Sigmoid colon (tissue), 7 donors: Measurements from ENCODE around the gene RPTN. TPM values are rescaled to one million over a fixed set of nuclear protein-coding genes. Genes with fewer than 3 reads are reported as not detected.

Source experiments
- DNase-seq: peaks from one replicate; pipeline ENCODE4 v3.0.0-alpha.2; 2019
- H3K27ac ChIP-seq, 4 donors: fragments of 200-600 bp; sonication (generic); one replicate each; pipeline ENCODE4 v1.5.1; 2016 to 2019; ENCODE audit warnings: mild to moderate bottlenecking in 1 of 4
- H3K27me3 ChIP-seq, 3 donors: fragments of 200-600 bp; sonication (generic); one replicate each; pipeline ENCODE4 v1.5.1; 2019; ENCODE audit warnings: mild to moderate bottlenecking in 1 of 3
- H3K36me3 ChIP-seq, 4 donors: fragments of 200-600 bp; sonication (generic); one replicate each; pipeline ENCODE4 v1.5.1; 2016 to 2019
- H3K4me1 ChIP-seq, 4 donors: fragments of 200-600 bp; sonication (generic); one replicate each; pipeline ENCODE4 v1.5.1; 2017 to 2019
- H3K4me3 ChIP-seq, 4 donors: fragments of 200-600 bp; sonication (generic); one replicate each; pipeline ENCODE4 v1.5.1; 2017 to 2019; ENCODE audit warnings: mild to moderate bottlenecking in 2 of 4, moderate library complexity in 1 of 4
- H3K9me3 ChIP-seq, 4 donors: fragments of 200-600 bp in 3 of 4; sonication (generic) in 3 of 4; one replicate each; pipeline versions ENCODE4 v1.5.1 to v1.6.1; 2013 to 2019
- CTCF ChIP-seq, 4 experiments: fragments of 450-650 bp in 3 of 4; fragments of 200-600 bp in 1 of 4; IDR thresholded peaks; one replicate each; pipeline ENCODE4 v1.5.1; 2016 to 2019; ENCODE audit warnings: antibody characterized with exemption in 4 of 4, mild to moderate bottlenecking in 3 of 4, moderate library complexity in 2 of 4
- EP300 ChIP-seq, 4 donors: sonication (generic); formaldehyde crosslinking; IDR thresholded peaks; one replicate each; pipeline ENCODE4 v1.6.1; 2017; ENCODE audit warnings: antibody characterized with exemption in 4 of 4
- POLR2A ChIP-seq, 2 donors: fragments of 450-650 bp; IDR thresholded peaks; one replicate each; pipeline ENCODE4 v1.6.1; 2016; ENCODE audit warnings: antibody characterized with exemption in 2 of 2, mild to moderate bottlenecking in 2 of 2, moderate library complexity in 2 of 2
- POLR2AphosphoS5 ChIP-seq, 4 donors: sonication (generic); formaldehyde crosslinking; IDR thresholded peaks; one replicate each; pipeline ENCODE4 v1.6.1; 2017; ENCODE audit warnings: antibody characterized with exemption in 4 of 4
- WGBS, 2 donors: extraction: QIAGEN DNeasy Blood & Tissue Kit; methylation state at CpG; one replicate each; pipeline ENCODE4 v1.1.7; 2013; 5-methylcytosine and 5-hydroxymethylcytosine counted together
- intact Hi-C: fragments of 100-400 bp; cut with DNase I; formaldehyde crosslinking; loops from one replicate; pipeline ENCODE4 v1.15.1; 2023
- polyA plus RNA-seq, 3 donors: library from polyadenylated mRNA; stranded (reverse); fragments of 200-250 nt; gene quantifications; one replicate each; pipeline ENCODE4 v1.2.3, GENCODE V29; 2013
- total RNA-seq, 4 donors: library from RNA; depleted of rRNA; stranded (reverse); fragments of >200 nt; gene quantifications; one replicate each; pipeline ENCODE4 v1.1.0, GENCODE V29; 2016
- donor health status: healthy with polysubstance abuse.
- donor health status: Bipolar disorder and iron deficiency.
- donor health status: healthy.

The RPTN gene
- total and polyA plus RNA-seq, 7 donors, result not detected

- no peaks in the 10 kb centered on the region for H3K9me3 ChIP-seq
- peaks cover 0 to 20% (median 4%) of the 10 kb centered on the region in 3 donors for H3K27me3 ChIP-seq
- 62 to 63% methylated on average over 6 of the region's 6 CpGs for WGBS, 2 donors
- no peak for TF ChIP-seq EP300 (IDR thresholded peaks at IDR 0.05)
- no peak for TF ChIP-seq POLR2A (IDR thresholded peaks at IDR 0.05)
- no peak for TF ChIP-seq CTCF (IDR thresholded peaks at IDR 0.05)
- no peak for TF ChIP-seq POLR2AphosphoS5 (IDR thresholded peaks at IDR 0.05)
- H3K36me3 ChIP-seq, result no peaks in the 10 kb centered on the region
- no peak overlapping the region for H3K4me3 ChIP-seq
- no peak overlapping the region for H3K27ac ChIP-seq
- DNase-seq, result no peak
- no peaks in the 10 kb centered on the region for H3K4me1 ChIP-seq
- intact Hi-C loops, result no loop called here
Observed at GRCh38 chr1:152125834-152126443, 33.1 kb downstream of the RPTN start.

GRCh38 chr1:152118915-152119314, 40.1 kb downstream of the RPTN start:
- DNase-seq, result no peak
- no peak overlapping the region for H3K4me3 ChIP-seq
- H3K36me3 ChIP-seq, result no peaks in the 10 kb centered on the region
- TF ChIP-seq POLR2A (IDR thresholded peaks at IDR 0.05), result no peak
- TF ChIP-seq EP300 (IDR thresholded peaks at IDR 0.05), result no peak
- no peak for TF ChIP-seq CTCF (IDR thresholded peaks at IDR 0.05)
- no peak for TF ChIP-seq POLR2AphosphoS5 (IDR thresholded peaks at IDR 0.05)
- H3K27me3 ChIP-seq, result peaks cover 9 to 57% (median 34%) of the 10 kb centered on the region in 3 donors
- no peaks in the 10 kb centered on the region for H3K4me1 ChIP-seq
- intact Hi-C loops, result no loop called here
- H3K27ac ChIP-seq, result no peak overlapping the region
- no peaks in the 10 kb centered on the region for H3K9me3 ChIP-seq
- 89 to 91% methylated on average over 1 of the region's 1 CpG for WGBS, 2 donors

DNA sequence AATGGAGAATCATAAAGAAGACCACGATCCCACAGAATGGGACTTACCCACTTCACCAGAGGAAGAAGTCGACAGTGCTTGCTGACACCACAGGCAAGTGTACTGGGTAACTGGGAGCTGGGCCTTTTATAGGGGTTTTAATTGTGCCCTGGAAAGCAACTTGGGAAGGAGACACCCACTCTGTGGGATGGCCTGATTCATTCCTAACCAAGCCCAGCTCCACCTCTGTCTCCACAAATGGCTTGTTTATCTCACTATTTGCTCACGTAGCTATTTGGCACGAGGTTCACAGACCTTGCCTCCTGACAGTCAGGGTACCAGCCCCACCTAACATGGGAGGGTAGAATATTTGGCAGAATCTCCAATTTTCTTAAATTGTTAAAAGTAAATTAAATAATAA, 43.7 kb downstream of the RPTN start, which contains the start of gene TCHH:
TCHH (minus strand) TSS at position 101 of the 400 bp plus-strand sequence. CDS start 1,364 bp downstream, outside the sequence.
- intact Hi-C loops, result no loop called here
- H3K4me1 ChIP-seq, result peaks cover 0 to 25% (median 25%) of the 10 kb centered on the region in 4 donors
- DNase-seq, result no peak
- WGBS, 2 donors, result 46 to 65% methylated on average over 4 of the region's 4 CpGs
- H3K27me3 ChIP-seq, result peaks cover 16 to 88% (median 53%) of the 10 kb centered on the region in 3 donors
- H3K4me3 ChIP-seq, result no peak within 1 kb of the TSS
- no peaks in the 10 kb centered on the region for H3K36me3 ChIP-seq
- no peak within 1 kb of the TSS for H3K27ac ChIP-seq
- TF ChIP-seq POLR2A (IDR thresholded peaks at IDR 0.05) (no peak), EP300 (IDR thresholded peaks at IDR 0.05) (no peak), CTCF (IDR thresholded peaks at IDR 0.05) (no peak), POLR2AphosphoS5 (IDR thresholded peaks at IDR 0.05) (no peak)
- no peaks in the 10 kb centered on the region for H3K9me3 ChIP-seq

GRCh38 chr1:152112885-152113432, 46.1 kb downstream of the RPTN start:
- H3K9me3 ChIP-seq, result peaks cover 0 to 7% (median 0%) of the 10 kb centered on the region in 4 donors
- no peaks in the 10 kb centered on the region for H3K36me3 ChIP-seq
- no peak overlapping the region for H3K4me3 ChIP-seq
- peak in 1 of 4 donors; percentile 6 for TF ChIP-seq POLR2AphosphoS5 (IDR thresholded peaks at IDR 0.05)
- TF ChIP-seq EP300 (IDR thresholded peaks at IDR 0.05), result no peak
- H3K4me1 ChIP-seq, result peaks cover 0 to 41% (median 39%) of the 10 kb centered on the region in 4 donors
- no peak overlapping the region for H3K27ac ChIP-seq
- DNase-seq, result no peak
- intact Hi-C loops, result no loop called here
- 12 to 21% methylated on average over 13 of the region's 13 CpGs for WGBS, 2 donors
- H3K27me3 ChIP-seq, result peaks cover 36 to 100% (median 75%) of the 10 kb centered on the region in 3 donors

DNA sequence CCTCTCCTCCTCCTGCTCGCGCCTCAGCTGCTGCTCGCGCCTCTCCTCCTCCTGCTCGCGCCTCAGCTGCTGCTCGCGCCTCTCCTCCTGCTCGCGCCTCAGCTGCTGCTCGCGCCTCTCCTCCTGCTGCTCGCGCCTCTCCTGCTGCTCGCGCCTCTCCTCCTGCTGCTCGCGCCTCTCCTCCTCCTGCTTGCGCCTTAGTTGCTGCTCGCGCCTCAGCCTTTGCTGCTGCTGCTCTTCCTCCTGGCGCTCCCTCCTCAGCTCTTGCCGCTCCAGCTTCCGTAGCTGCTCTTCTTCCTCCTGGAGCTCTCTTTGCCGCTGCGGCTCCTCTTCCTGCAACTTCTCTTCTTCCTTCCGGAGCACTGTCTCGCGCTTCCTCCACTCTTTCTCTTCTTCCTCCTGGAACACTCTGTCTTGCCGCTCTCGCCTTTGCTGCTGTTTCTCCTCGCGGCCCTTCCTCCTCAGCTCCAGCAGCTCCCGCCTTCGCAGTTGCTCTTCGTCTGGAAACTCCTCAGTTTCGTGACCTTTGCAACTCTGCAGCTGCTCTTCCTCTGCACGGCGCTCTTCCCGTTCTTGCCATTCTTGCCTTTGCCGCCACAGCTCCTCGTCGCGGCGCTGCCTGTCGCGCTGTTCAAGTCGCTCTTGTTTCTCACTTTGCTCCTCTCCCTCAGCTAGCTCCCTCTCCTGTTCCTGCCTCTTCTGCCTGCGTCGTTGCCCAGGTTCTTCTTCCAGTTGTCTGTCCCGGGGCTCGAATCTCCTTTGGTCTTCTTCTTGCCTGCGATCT, 46.7 kb downstream of the RPTN start:
- peaks cover 0 to 13% (median under 1%) of the 10 kb centered on the region in 4 donors for H3K9me3 ChIP-seq
- no peak for DNase-seq
- H3K4me1 ChIP-seq, result peaks cover 0 to 45% (median 40%) of the 10 kb centered on the region in 4 donors
- TF ChIP-seq POLR2A (IDR thresholded peaks at IDR 0.05) (no peak), CTCF (IDR thresholded peaks at IDR 0.05) (no peak), POLR2AphosphoS5 (IDR thresholded peaks at IDR 0.05) (no peak), EP300 (IDR thresholded peaks at IDR 0.05) (no peak)
- H3K27ac ChIP-seq, result no peak overlapping the region
- H3K4me3 ChIP-seq, result peak overlapping the region in 3 of 4 donors; percentile 9 to 49 (median 41)
- WGBS, 2 donors, result 1% methylated on average over 53 of the region's 53 CpGs
- no peaks in the 10 kb centered on the region for H3K36me3 ChIP-seq
- intact Hi-C loops, result no loop called here
- peaks cover 43 to 100% (median 81%) of the 10 kb centered on the region in 3 donors for H3K27me3 ChIP-seq
